C4-2B (cell line): ENCODE results near the gene AKNA.

Experiments
- H3K27ac ChIP-seq: fragments of 450-650 bp; 2 replicates; pipeline ENCODE4 v1.5.1; 2017
- ZFX ChIP-seq: fragments of 450-650 bp; IDR thresholded peaks from 2 replicates; pipeline ENCODE4 v1.6.1; 2017
- TF ChIP-seq, protein P1 (sequence below): fragments of 450-650 bp; conservative IDR thresholded peaks from 2 replicates; pipeline ENCODE4 v1.5.1; 2017; ENCODE audit warnings: mild to moderate bottlenecking

The AKNA gene

DNA sequence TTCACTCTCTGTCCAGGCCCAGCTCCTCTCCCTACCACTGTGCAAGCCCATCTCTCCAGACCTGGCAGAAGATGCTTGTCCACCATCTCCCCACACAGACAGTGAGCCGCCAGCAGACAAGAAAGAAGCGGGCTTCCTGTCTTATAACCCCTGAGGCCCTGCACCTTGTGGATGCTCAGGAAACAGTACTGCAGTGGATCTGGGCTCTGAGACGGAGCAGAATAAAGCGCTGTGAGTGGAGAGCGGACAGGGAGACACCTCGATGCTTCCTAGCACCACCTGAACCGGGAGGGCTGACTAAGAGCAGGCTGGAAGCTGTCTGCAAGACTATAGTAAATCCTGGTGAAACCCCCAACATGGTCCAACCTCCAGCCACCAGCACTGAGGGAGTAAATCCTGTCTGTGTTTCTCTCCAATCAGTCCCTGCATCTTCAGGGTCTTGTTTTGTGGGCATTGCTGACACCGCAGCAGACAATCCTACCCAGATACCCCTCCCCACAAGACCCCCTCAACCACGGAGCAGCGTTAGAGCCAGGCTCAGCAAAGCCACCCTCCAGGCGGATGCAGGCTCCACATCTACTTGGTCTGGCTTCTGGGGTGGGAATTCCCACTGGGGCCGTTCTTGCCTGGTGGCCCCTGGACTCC, 39.4 kb downstream of the AKNA start:
- no peak for TF ChIP-seq ZFX
- TF ChIP-seq, protein P1, sequence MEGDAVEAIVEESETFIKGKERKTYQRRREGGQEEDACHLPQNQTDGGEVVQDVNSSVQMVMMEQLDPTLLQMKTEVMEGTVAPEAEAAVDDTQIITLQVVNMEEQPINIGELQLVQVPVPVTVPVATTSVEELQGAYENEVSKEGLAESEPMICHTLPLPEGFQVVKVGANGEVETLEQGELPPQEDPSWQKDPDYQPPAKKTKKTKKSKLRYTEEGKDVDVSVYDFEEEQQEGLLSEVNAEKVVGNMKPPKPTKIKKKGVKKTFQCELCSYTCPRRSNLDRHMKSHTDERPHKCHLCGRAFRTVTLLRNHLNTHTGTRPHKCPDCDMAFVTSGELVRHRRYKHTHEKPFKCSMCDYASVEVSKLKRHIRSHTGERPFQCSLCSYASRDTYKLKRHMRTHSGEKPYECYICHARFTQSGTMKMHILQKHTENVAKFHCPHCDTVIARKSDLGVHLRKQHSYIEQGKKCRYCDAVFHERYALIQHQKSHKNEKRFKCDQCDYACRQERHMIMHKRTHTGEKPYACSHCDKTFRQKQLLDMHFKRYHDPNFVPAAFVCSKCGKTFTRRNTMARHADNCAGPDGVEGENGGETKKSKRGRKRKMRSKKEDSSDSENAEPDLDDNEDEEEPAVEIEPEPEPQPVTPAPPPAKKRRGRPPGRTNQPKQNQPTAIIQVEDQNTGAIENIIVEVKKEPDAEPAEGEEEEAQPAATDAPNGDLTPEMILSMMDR: no peak
- H3K27ac ChIP-seq: no peak overlapping the region

DNA sequence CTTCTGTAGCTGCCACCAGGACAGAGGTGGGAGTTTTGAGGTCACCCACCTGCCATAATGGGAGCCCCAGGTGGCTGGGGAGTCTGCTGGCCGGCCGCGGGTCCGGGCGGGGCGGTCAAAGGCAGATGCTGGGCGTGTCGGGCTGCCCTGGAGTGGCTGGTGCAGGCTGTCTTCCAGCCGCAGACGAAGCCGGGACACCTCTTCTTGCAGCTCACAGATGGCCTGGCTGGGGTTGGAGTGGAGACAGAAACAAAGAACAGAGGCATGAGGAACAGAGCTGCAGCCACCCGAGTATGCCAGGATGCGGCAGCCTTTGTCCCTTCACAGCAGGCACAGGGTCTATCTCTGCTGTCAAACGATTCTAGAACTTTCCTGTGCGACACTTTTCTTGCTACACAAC, 40.1 kb downstream of the AKNA start:
- H3K27ac ChIP-seq: no peak overlapping the region
- TF ChIP-seq, protein P1: no peak
- TF ChIP-seq ZFX: no peak

DNA sequence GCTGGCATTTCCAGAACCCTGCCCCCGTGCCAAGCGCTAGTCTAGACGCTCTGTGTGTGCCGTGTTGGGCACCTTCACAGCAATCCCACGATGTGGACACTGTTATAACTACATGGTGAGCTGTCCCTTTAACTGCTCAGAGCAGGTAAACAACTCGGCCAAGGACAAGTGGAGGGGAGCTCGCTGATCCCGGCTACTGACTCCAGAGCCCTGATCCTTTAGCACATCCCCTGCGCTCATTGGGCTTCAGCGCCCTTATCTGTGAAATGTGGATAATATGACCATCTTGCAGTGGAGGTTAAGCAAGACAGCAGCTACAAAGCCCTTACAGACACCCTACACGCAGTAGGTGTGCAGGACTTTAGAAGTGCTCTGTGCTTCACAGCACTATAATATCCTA, 41.6 kb downstream of the AKNA start:
- no peak for TF ChIP-seq ZFX
- TF ChIP-seq, protein P1: no peak

DNA sequence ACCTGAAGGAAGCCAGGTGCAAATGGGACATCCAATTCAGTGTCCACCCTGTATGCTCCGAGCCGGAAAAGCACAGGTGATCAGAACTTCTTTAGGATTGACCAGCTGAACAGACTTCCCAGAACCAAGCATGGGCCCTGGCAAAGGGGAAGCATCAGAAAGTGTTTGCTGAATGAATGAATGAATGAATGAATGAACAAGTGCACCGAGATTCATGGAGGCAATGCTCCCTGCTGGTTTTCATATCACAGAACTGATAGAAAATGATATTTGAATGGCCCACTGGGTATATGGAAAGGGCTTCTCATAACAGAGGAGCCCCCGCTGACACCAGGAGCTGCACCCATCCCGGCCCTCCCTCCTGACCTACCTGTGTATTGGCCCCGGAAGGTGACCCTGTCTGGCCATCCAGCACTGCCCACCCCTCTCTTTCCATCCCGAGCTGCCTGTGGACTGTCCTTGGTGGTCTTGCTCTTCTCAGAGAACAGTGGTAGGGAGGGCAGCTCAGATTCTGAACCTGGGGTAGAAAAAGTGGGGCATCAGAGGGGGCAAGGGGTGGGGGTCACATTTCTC, 42.2 kb downstream of the AKNA start:
- H3K27ac ChIP-seq: no peak overlapping the region
- TF ChIP-seq, protein P1: no peak
- TF ChIP-seq ZFX: no peak

More for the DNA sequence above, 41.6 kb downstream of the AKNA start:
- no peak overlapping the region for H3K27ac ChIP-seq

DNA sequence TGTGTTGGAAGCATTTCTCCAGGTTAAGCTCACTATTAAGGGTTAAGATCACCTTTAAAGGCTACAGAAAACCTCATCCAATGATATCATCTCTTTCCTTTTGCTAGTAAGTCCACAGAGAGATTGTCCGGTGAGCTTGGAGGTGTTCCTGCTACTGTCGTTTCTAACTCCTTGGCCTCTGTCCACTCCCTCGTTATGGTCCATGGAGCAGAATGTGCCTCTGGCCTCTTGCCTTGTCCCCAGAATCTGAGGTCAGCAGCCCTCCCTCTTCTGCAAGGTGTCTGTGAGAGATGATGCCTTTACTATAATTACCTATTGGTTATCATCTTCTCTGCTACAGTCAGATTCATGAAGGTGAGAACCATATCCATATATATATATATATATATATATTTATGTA, 43.1 kb downstream of the AKNA start:
- TF ChIP-seq ZFX: no peak
- TF ChIP-seq, protein P1: no peak
- H3K27ac ChIP-seq: no peak overlapping the region

DNA sequence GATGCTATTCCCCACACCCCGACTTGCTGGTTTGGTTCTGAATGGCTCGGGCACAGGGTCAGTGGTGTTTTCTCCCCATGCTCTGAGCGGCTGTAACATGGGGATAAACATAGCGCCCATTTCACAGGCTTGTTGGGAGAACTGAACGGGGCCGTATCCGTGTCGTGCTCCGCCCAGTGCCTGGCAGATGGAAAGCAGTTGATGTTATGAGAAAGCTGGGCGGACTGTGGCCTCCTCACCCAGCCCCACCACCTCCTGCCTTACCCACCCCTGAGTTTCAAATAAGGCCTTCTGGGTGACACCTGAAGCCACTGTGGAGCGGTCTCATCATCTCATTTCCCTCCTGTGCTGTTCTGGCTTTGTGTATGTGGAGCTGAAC, 43.6 kb downstream of the AKNA start:
- no peak overlapping the region for H3K27ac ChIP-seq
- TF ChIP-seq ZFX: no peak
- TF ChIP-seq, protein P1: no peak

DNA sequence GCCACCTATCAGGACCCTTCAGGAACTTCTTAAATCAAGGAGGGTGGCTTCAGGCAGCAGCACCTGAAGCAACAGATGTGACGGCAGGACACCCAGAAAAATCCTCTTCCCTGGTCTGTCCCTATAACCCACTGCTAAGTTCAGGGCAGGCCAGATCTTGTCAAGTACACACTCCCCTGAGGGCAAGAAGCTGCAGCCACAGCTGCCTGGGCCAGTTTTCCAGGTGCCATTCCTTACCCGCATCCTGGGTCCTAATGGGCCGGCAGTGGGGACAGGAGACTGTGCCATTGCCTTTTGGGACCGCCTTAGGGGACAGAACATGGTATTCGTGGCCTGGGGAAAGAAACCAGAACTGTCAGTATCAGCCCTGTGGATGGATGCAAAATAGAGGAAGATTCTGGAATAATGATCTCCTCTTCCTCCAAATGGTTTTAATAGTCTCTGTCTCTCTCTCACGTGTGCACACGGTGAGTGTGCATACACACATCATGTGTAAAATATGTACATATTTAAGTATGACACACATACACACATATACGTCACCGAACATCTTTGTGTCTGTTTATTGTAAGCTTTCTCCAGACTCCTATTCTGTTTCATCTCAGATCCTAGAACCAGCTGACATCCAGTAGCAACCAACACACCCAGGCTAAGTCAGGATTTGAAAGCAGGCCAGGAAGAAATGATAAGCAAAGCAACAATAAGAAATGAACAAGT, 44.2 kb downstream of the AKNA start:
- no peak overlapping the region for H3K27ac ChIP-seq
- TF ChIP-seq, protein P1: no peak
- TF ChIP-seq ZFX: no peak
